GM21447 (cell line): ENCODE data around the gene IMP4.
"Not testable (repeated sequence)": the region's sequence is repeated elsewhere in the genome, so short reads cannot be mapped to it uniquely, and the experiment has no call there.

Source experiments
- ATAC-seq: cut with Tn5 transposase; IDR thresholded peaks from one replicate; pipeline ENCODE4 v1.9.1; 2021; ENCODE audit not compliant: unreplicated experiment

IMP4 gene, protein sequence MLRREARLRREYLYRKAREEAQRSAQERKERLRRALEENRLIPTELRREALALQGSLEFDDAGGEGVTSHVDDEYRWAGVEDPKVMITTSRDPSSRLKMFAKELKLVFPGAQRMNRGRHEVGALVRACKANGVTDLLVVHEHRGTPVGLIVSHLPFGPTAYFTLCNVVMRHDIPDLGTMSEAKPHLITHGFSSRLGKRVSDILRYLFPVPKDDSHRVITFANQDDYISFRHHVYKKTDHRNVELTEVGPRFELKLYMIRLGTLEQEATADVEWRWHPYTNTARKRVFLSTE

DNA sequence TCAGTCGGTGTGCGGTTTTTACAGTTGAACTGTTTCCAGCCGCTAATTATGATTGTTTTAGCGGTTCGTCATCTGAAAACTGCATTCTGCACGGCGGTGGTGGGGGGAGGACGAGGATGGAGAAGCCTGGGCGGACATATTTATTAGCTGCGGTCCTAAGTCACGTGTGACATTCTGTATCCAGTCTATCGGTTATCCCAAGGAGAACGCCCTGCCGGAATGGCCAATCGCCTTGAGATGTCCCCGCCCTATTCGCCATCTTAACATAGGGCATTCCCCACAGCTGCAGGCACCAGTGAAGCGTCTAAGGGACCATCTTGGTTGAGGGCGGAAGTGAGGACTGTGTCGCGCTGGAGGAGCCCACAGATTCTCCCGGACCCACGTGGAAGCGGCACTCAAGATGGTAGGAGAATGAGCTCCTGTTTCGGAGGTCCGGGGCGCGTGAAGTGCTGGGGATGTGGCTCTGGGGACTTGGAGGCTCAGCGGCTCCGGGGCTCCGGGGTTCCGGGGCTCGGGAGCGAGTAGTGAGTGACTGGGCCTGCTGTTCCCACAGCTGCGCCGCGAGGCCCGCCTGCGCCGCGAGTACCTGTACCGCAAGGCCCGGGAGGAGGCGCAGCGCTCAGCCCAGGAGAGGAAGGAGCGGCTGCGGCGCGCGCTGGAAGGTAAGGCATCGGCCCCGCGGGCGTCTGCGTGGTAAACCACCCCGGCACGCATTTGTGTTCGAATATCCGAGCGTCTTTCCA is at the start of gene IMP4:
TSS of gene IMP4 (plus strand) at position 365 of the 743 bp plus-strand sequence. CDS start at position 401, 36 bp downstream.
- peak; percentile 86 for ATAC-seq

DNA sequence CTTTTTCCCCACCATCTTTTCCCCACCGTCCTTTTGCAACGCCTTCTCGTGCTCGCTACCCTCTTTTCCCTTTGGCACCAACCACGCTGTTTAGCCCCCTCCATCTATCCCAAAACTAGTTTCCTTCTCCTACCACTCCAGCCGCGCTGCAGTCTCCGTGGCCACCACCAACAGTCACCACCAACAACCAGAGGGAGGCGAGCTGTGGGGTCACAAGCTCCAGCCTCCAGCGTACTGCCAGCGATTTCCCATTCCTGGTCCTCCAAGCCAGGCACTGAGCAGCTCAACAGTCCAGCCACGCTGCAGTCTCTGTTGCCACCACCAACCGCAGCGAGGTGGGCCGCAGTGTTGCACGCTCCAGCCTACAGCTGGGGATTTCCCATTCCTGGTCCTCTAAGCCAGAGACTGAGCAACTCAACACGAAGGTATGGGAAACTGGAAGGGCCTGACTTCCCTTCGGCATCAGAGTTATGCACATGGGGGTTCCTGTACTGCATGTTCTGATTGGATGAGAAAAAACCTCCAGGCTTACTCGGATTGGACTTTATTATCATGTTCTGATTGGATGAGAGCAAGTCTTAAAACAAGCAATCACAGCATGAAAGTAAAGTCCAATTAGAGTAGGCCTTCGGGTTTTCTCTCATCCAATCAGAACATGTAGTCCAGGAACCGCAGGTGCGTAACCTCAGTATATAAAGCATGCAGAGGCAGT is 42.3 kb upstream of the IMP4 start:
- no peak for ATAC-seq

DNA sequence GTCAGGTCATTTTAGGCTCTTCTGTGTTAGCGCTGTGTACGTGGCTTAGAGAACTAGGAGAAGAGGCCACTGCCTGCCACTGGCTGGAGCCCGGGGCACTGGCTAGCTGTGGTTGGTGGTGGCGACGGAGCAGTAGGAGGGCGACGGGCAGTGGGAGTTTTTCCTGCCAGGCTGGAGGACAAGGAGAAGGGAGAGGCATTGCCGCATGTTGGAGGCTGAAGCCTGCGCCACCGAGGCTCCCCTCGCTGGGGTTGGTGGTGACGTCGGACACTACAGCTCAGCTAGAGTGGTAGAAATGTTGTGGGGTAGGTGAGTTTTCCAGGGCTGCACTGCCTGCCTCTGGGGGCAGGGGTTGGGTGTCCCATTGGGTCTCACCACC is 41.7 kb upstream of the IMP4 start:
- ATAC-seq, result no peak

DNA sequence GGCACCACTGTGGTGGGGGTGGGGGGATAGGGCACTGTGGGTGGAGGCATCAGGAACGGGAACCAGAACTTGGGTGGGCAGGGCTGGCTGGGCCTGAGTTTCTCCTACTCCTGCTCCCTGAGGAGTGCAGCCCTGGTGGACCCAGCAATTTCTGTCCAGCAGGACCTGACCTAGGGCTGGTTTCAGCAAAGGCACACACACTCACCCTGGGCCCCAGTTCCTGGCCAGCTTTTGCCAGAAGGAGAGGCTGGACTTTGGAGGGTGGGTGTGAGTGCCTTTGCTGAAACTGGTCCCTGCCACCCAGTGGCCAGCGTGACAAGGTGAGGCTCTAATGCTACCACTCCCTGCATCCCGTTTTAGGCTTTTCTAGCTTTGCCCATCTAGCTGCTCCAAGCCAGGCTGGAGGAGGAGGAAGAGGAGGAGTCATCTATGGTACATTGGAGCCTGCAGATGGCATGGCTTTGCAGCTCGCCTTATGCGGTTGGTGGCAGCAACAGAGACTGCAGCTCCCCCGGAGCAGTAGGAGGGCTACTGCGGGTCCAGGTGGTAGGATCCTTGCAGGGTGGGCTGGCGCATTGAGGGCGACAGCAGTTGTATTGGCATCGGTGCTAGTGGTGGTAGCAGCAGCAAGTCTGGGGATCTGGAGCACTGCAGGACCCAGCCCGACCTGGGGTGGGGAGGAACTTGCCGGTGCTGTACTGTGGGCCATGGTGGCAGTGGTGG is 40.4 kb upstream of the IMP4 start:
- peak; percentile 15 for ATAC-seq

DNA sequence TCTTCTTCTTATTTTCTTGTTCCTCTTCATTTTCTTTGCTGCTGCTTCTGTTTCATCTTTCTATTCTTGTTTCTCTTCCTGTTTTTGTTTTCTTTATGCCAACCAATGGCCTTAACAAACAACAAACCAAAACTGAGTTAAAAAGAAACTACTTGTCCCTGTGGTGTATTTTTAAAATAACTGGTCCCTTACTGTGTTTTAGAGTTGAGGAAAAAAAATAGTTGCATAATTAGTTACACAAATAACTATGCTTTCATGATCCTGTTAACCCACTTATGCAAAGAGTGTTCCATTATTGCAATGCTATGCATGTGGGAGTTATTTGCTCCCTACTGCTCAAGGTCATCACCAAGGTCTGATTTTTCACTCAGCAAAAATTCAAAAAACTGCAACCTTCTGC is 39.5 kb upstream of the IMP4 start:
- peak; percentile 86 for ATAC-seq

DNA sequence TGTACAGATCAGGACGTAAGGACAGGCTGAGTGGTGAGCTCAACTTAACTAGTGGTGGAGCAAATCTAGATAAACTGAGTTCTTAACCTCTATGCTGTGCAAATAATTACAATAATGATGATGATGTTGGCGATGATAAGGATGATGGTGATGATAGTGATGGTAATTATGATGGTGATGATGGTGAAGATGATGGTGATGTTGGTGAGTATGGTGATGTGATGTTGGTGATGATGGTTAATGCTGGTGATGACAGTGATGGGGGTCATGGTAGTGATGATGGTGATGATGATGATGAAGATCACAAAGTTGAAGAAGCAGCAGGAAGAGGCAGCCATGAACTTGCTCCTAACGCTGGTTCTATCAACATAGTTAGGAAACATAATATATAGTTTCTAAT is 38.0 kb upstream of the IMP4 start:
- ATAC-seq, result no peak

DNA sequence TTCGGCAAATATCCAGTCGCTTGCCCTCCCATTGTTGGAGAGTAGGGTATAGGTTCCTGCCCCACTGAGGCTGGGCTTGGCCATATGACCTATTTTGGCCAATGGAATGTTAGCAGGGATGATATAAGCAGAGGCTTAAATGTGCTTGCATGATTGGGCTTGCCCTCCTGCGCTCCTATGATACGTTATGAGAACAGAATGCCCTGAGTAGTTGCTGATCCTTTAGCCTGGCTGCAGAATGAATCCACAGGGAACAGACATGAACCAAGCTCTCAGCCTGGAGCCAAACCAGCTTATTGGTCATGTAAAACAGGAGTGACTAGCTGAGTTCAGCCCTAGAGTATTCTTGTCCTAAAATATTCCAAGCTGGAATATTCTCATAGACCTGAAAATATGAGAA is 34.8 kb upstream of the IMP4 start:
- ATAC-seq, result no peak

DNA sequence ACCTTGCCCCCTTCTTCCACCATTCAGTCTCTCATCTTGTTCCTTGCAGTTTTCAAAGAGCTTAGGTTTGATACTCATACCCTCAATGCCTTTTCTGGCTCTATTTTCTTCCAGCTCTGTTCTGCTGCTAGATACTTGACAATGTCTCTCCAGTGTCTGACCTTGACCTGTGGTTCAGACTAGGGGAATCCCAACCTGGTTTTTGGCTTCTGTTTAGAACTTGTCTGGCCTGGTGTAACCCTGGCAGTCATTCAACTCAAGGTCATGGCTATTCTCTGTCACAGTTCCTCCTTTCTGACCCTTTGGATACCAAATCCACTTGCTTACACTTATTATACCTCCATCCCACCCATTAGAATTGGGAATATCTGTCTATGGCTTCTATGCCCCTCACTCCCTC is 31.8 kb upstream of the IMP4 start:
- peak; percentile 47 for ATAC-seq

DNA sequence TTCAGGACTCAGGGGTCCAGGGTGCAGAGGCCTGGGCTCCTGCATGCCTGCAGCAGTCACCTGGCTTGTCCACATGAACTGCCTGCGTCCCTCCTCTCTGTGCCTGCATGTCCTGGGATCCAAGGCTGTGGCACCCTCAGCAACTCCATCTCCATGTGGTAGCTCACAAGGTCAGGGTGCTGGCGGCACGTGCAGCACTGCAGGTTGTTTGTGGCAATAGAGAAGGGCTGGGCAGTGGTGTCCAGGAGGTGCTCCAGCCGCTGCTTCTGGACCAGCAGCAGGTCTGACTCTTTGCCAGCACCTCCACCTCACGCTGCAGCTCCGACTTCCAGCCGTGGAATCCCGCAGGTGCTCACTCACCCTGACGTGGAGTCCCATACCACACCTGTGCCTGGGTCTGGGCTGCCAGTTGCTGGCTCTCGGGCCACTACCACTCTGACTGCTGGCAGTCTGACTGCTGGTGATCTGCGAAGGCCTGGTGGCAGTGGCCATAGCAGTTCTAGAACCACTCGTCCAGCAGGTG is 28.8 kb upstream of the IMP4 start:
- ATAC-seq, result no peak

DNA sequence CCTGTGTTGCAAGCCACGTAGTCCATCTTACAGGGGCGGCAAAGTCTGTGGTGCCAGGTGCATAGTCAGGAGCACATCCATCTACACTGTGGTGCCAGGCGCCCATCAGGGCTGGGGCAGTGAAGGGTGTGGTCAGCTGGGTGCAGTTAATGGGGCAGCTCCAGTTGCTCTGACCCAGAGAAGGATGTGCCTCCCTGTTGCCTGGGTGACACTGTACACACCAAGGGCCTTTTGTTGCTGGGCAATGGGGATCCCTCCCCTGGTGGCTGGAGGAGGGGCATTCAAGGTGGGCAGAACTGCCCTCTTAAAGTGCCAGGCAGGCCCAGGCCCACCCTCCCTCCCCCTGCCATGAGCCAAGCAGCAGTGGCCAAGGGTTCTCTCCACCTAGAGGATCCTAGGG is 28.3 kb upstream of the IMP4 start:
- ATAC-seq, result no peak

DNA sequence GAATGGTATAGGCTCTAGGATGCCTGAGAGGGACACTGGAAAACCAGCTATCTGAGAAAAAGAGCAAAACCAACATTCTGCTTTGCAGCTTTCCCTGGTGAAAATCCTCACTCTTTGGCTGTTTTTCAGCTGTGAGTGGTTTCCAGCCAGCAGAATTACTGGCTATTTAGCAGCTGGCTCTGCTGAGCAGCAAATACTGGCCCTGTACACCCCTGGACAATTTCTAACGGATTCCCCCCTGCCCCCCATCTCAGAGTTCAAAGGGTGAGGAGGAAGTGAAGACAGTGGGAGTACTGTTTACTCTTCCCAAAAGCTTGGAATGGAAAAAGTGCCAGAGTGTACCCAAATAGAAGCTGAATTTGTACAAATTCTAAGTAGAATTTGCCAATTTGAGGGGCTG is 26.1 kb upstream of the IMP4 start:
- no peak for ATAC-seq

DNA sequence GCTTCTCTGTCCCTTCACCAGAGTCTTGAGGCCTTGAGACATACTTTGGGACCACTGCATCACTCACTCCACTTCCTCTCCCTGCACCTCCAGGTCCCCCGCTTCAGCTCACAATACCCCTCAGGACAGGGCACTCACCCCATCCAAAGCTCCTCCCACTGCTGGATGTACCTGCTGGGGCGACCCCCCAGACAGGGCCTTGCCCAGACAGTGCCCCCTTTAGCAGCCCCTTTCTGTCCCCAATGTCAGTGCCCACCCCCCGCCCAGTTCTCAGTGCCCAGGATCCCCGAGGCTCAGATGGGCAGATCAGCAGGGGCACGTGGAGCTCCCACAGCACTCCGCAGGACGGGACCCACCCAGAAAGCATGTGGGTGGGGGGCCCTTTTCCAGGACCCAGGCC is 23.8 kb upstream of the IMP4 start:
- ATAC-seq, result no peak

DNA sequence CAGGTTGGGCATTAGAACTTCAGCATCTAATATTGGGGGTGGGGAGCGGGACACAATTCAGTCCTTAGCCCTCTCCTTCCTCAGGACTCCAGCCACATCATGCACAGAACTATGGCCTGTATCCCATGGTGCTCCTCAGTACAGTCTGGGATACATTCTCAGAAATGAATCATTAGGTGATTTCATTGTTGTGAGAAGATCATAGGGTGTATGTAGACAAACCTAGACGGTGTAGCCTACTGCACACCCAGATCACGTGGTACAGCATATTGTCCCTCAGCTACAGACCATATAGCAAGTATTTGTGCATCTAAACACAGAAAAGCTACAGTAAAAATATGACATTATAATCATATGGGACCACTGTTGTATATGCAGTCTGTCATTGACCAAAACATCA is 23.2 kb upstream of the IMP4 start:
- ATAC-seq, result no peak

DNA sequence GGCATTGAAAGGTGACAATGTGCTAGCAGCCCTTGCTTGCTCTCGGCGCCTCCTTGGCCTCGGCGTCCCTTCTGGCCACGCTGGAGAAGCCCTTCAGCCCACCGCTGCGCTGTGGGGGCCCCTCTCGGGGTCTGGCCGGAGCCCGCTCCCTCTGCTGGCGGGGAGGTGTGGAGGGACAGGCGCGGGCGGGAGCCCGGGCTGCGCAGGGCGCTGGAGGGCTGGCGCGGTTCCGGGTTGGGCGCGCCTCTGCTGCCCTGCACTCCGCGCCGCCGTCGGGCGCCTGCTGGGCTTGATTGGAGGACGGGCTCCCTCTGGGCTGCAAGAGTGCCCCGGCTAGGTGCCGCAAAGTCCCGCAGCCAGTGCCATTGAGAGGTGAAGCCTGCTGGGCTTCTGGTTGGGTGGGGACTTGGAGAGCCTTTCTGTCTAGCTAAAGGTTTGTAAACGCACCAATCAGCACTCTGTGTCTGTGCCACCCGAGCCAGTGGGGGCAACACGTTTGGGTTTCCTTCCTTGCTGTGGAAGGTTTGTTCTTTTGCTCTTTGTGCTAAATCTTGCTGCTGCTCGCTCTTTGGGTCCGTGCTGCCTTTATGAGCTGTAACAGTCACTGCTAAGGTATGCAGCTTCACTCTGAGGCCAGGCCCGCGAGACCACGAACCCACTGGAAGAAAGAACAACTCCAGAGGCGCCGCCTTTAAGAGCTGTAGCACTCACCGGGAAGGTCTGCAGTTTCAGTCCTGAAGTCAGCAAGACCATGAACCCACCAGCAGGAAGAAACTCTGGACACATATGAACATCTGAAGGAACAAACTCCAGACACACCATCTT is 14.8 kb upstream of the IMP4 start:
- no peak for ATAC-seq

DNA sequence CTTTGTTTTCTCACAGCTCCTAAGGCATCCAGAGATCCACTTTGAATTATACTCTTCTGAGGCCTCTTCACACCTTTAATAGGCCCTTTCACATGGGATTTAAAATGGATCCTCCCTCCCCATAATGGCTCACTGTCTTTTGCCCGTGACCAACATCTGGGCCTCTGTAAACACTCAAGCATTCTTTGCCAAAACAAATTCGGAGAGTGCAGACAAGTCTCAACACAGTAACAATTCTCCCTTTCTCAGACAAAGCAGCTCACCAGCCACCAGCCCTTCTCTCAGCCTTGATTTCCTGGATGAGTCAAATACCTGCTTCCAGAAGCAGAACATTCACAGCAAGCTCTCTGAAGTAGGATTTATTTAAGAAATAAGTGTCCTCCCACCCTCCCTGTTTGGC is 14.0 kb upstream of the IMP4 start:
- no peak for ATAC-seq

DNA sequence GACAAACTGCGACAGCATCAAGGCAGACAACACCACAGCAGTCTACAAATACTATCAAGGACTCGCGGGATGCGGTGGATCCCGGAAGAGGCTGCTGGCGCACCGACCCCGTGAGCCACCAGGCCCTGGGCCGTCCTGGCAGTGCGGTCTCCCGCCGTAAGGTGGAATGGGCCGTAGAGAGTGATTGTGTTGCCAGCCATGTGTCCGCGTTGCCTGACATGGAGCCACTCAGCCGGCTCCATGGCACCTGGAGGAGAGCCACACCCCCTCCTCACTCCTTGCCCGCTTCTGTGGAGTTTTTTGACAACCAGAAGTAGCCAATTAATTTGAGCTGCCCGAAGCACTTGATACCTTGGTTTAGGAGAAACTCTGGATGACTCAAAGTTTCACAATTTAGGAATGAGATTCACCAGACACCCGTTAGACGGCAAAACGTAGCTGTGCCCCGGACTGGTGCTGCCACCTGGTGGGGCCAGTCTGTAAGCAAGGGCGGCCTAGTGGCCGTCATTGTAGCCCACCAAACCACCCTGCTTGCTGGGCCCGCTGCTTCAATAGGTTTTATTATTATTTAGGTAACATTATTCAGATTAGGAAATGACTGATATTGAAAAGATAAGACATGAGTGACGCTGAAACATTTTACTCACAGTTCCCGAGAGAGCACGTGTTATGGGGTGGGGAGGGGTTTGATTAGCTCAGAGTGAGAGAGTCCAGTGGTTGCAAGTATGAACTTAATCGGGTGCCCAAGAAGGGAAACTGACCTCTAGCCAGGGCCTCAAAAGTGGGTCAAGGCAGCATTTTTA is 10.2 kb upstream of the IMP4 start:
- peak; percentile 77 for ATAC-seq

DNA sequence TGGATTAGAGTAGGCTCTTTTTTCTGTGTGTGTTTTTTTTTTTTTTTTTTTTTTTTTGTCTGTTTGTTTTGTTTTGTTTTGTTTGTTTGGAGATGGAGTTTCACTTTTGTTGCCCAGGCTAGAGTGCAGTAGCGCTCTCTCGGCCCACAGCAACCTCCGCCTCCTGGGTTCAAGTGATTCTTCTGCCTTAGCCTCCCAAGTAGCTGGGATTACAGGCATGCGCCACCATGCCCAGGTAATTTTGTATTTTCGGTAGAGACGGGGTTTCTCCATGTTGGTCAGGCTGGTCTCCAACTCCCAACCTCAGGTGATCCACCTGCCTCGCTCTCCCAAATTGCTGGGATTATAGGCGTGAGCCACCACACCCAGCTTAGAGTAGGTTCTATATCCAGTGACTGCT is 9.4 kb upstream of the IMP4 start:
- not testable (repeated sequence) for ATAC-seq

DNA sequence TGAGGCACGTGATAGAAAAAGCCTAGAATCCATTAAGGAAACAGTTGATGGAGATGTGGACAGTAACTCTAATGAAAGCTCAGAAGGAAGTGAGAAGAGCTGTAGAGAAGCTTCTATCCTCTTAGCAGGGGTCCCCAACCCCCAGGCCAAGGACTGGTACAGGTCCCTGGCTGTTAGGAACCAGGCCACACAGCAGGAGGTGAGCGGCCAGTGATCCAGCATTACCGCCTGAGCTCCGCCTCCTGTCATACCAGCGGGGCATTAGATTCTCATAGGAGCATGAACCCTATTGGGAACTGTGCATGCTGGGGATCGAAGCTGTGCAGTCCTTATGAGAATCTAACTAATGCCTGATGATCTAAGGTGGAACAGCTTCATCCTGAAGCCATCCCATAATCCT is 8.7 kb upstream of the IMP4 start:
- no peak for ATAC-seq

DNA sequence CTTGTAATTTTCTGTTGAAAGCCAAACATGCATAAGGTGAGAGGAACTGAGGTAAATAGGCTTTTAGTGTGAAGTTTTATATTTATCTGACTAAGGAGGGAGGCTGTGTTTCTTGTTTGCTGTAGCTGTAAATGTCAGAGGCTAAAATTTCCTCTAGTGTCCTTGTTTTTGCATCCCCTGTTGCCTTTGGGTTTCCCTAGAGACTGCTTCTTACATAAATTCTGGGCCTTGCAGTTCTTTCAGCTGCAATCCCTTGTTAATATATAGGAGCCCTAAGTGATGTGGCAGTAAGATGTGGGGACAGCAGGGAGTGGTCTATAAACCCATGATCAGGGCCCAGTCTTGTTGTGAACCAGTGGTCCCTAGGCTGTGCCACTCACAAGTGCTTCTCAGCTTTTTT is 7.5 kb upstream of the IMP4 start:
- no peak for ATAC-seq
